Measurements from ENCODE around the gene KRTAP10-6. TPM values are rescaled to one million over a fixed set of nuclear protein-coding genes. Genes with fewer than 3 reads are reported as not detected.
"Not testable (repeated sequence)": the region's sequence is repeated elsewhere in the genome, so short reads cannot be mapped to it uniquely, and the experiment has no call there.

Gene KRTAP10-6
- total RNA-seq, 4 donors from 2014 or later: not detected

- 82 to 88% methylated on average over 17 to 23 of the region's 23 CpGs for WGBS, 2 donors
- intact Hi-C loops (cut with DNase I): no loop called here
- H3K4me3 ChIP-seq (replicated peaks in 1 of 3): no peak overlapping the region
These were observed 9.5 kb upstream of the KRTAP10-6 start for GRCh38 chr21:44601596-44602462.

GRCh38 chr21:44601091-44601490 is 8.8 kb upstream of the KRTAP10-6 start:
- intact Hi-C loops (cut with DNase I): not testable (repeated sequence)

More at GRCh38 chr21:44601596-44602462, 9.5 kb upstream of the KRTAP10-6 start:
- Histone ChIP-seq H3K27ac (no peak overlapping the region), H3K27me3 (no peaks in the 10 kb centered on the region), H3K36me3 (no peaks in the 10 kb centered on the region), H3K9me3 (no peaks in the 10 kb centered on the region), H3K4me1 (no peaks in the 10 kb centered on the region)
- TF ChIP-seq, protein P1, sequence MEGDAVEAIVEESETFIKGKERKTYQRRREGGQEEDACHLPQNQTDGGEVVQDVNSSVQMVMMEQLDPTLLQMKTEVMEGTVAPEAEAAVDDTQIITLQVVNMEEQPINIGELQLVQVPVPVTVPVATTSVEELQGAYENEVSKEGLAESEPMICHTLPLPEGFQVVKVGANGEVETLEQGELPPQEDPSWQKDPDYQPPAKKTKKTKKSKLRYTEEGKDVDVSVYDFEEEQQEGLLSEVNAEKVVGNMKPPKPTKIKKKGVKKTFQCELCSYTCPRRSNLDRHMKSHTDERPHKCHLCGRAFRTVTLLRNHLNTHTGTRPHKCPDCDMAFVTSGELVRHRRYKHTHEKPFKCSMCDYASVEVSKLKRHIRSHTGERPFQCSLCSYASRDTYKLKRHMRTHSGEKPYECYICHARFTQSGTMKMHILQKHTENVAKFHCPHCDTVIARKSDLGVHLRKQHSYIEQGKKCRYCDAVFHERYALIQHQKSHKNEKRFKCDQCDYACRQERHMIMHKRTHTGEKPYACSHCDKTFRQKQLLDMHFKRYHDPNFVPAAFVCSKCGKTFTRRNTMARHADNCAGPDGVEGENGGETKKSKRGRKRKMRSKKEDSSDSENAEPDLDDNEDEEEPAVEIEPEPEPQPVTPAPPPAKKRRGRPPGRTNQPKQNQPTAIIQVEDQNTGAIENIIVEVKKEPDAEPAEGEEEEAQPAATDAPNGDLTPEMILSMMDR (IDR thresholded peaks at IDR 0.05): no peak
- no peak for TF ChIP-seq POLR2A (IDR thresholded peaks at IDR 0.05)
- no peak for DNase-seq

DNA sequence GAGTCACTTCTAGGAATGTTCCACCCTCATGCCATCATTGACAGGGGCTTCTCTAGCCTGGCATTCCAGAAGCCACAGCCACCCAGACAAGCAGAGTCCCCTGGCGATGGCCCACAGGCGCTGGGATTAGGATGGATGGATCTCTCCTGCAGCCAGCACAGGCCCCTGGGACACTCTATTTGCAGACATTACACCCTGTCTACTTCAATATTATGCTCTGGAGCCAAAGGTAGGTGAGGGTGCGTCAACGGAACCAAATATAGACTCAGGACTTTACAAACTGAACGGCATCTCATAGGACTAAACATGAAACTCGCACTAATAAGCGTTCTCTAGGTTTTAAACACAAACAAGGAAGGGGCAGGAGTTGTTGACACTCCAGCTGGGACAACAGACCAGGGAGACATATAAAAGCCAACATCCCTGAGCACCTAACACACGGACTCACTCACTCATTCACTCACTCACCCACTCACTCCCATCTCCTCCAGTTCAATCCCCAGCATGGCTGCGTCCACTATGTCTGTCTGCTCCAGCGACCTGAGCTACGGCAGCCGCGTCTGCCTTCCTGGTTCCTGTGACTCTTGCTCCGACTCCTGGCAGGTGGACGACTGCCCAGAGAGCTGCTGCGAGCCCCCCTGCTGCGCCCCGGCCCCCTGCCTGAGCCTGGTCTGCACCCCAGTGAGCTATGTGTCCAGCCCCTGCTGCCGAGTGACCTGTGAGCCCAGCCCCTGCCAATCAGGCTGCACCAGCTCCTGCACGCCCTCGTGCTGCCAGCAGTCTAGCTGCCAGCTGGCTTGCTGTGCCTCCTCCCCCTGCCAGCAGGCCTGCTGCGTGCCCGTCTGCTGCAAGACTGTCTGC is 8.0 kb upstream of the KRTAP10-6 start, which contains the start of gene KRTAP10-7:
TSS of gene KRTAP10-7 (plus strand) at position 480 of the 861 bp plus-strand sequence. CDS start at position 505, 25 bp downstream.
- H3K4me1 ChIP-seq; DNase-seq; H3K27ac ChIP-seq; intact Hi-C loops (cut with DNase I); H3K4me3 ChIP-seq (replicated peaks in 1 of 3); H3K9me3 ChIP-seq; H3K36me3 ChIP-seq; H3K27me3 ChIP-seq: not testable (repeated sequence)
- 82 to 84% methylated on average over 15 to 19 of the region's 23 CpGs for WGBS, 2 donors

More at GRCh38 chr21:44601091-44601490, 8.8 kb upstream of the KRTAP10-6 start:
- not testable (repeated sequence) for DNase-seq; H3K4me1 ChIP-seq; H3K27ac ChIP-seq; H3K27me3 ChIP-seq; H3K9me3 ChIP-seq; H3K4me3 ChIP-seq (replicated peaks in 1 of 3); H3K36me3 ChIP-seq
- WGBS, 2 donors: 83 to 92% methylated on average over 5 to 9 of the region's 10 CpGs

- no peaks in the 10 kb centered on the region for H3K9me3 ChIP-seq
- H3K4me1 ChIP-seq: no peaks in the 10 kb centered on the region
- no peak for DNase-seq
- no peaks in the 10 kb centered on the region for H3K27me3 ChIP-seq
- H3K27ac ChIP-seq: no peak overlapping the region
- H3K4me3 ChIP-seq (replicated peaks in 1 of 3): no peak overlapping the region
- 89 to 91% methylated on average over 8 of the region's 8 CpGs for WGBS, 2 donors
- no peak for TF ChIP-seq POLR2A (IDR thresholded peaks at IDR 0.05)
- TF ChIP-seq, protein P1 (IDR thresholded peaks at IDR 0.05): no peak
- H3K36me3 ChIP-seq: no peaks in the 10 kb centered on the region
- intact Hi-C loops (cut with DNase I): no loop called here
These were observed 7.1 kb upstream of the KRTAP10-6 start for GRCh38 chr21:44599264-44600029.

- WGBS, 2 donors: 85% methylated on average over 11 of the region's 11 CpGs
- Histone ChIP-seq H3K36me3 (no peaks in the 10 kb centered on the region), H3K9me3 (no peaks in the 10 kb centered on the region), H3K27me3 (no peaks in the 10 kb centered on the region), H3K4me3 (replicated peaks in 1 of 3) (no peak overlapping the region), H3K27ac (no peak overlapping the region), H3K4me1 (no peaks in the 10 kb centered on the region)
- no peak for DNase-seq
- no peak for TF ChIP-seq POLR2A (IDR thresholded peaks at IDR 0.05)
- TF ChIP-seq, protein P1 (IDR thresholded peaks at IDR 0.05): no peak
- intact Hi-C loops (cut with DNase I): no loop called here
These were observed 5.8 kb upstream of the KRTAP10-6 start for GRCh38 chr21:44598061-44598460.
